OCI-LY7 (cell line): ENCODE results near the gene PHB1. TPM values are rescaled to one million over a fixed set of nuclear protein-coding genes. Genes with fewer than 3 reads are reported as not detected.
A peak's percentile ranks its signal among the peaks of the same experiment; 100 is the strongest.

Source experiments
- BruUV-seq: library from RNA; stranded (reverse); fragments of 400-500 nt; replicated peaks from 2 replicates; lab custom pipeline; 2021; lab: Mats Ljungman, UMichigan
- CTCF ChIA-PET: fragments of 300-600 bp; sonication (Branson Sonifier 250); formaldehyde crosslinking; loops from one replicate; lab custom pipeline; 2022; ENCODE audit warnings: antibody characterized with exemption; ENCODE audit not compliant: unreplicated experiment; lab: Charles Lee
- POLR2A ChIA-PET: fragments of 300-600 bp; sonication (Branson Sonifier 250); formaldehyde crosslinking; loops from one replicate; lab custom pipeline; 2022; ENCODE audit warnings: antibody characterized with exemption; lab: Charles Lee
- DNase-seq: peaks from one replicate; pipeline ENCODE4 v3.0.0-alpha.2; 2015; ENCODE audit warnings: low spot score
- H2AFZ ChIP-seq: fragments of 200-600 bp; sonication (generic), shearing (Covaris generic); 2 replicates; pipeline ENCODE4 v1.6.1; 2014; ENCODE audit warnings: mild to moderate bottlenecking, antibody characterized with exemption, low read length, moderate library complexity
- H3K27ac ChIP-seq: fragments of 200-600 bp; sonication (generic); 2 replicates; pipeline ENCODE4 v1.5.1; 2014; ENCODE audit warnings: mixed run types, low read depth, mild to moderate bottlenecking, moderate library complexity, low read length, inconsistent platforms; ENCODE audit not compliant: poor library complexity, severe bottlenecking
- H3K36me3 ChIP-seq: fragments of 200-600 bp; sonication (generic); 2 replicates; pipeline ENCODE4 v1.6.1; 2014; ENCODE audit warnings: mild to moderate bottlenecking, antibody characterized with exemption, low read length, moderate library complexity, mixed read lengths; ENCODE audit not compliant: insufficient read depth
- H3K4me1 ChIP-seq: fragments of 200-600 bp; sonication (generic); 2 replicates; pipeline ENCODE4 v1.5.1; 2014; ENCODE audit warnings: mild to moderate bottlenecking, low read length; ENCODE audit not compliant: insufficient read depth, poor library complexity, severe bottlenecking
- H3K4me2 ChIP-seq: fragments of 200-600 bp; sonication (generic); 2 replicates; pipeline ENCODE4 v1.6.1; 2014; ENCODE audit warnings: mild to moderate bottlenecking, low read length
- H3K4me3 ChIP-seq: fragments of 200-600 bp; sonication (generic); 2 replicates; pipeline ENCODE4 v1.5.1; 2014; ENCODE audit warnings: mild to moderate bottlenecking, low read depth, low read length; ENCODE audit not compliant: poor library complexity, severe bottlenecking
- H3K79me2 ChIP-seq: fragments of 200-600 bp; sonication (generic); 2 replicates; pipeline ENCODE4 v1.6.1; 2016; ENCODE audit warnings: low read depth, mild to moderate bottlenecking, low read length, moderate library complexity, mixed read lengths; ENCODE audit not compliant: insufficient read depth
- H3K9me2 ChIP-seq: fragments of 200-600 bp; sonication (generic); 2 replicates; pipeline ENCODE4 v1.6.1; 2016; ENCODE audit warnings: mild to moderate bottlenecking, low read length, mixed read lengths; ENCODE audit not compliant: insufficient read depth
- H3K9me3 ChIP-seq: fragments of 200-600 bp; sonication (generic); 2 replicates; pipeline ENCODE4 v1.6.1; 2014; ENCODE audit warnings: mild to moderate bottlenecking, mixed run types, low read length, mixed read lengths
- H4K20me1 ChIP-seq: fragments of 200-600 bp; sonication (generic); 2 replicates; pipeline ENCODE4 v1.6.1; 2014; ENCODE audit warnings: mild to moderate bottlenecking, antibody characterized with exemption, low read length, moderate library complexity, mixed read lengths; ENCODE audit not compliant: insufficient read depth
- CTCF ChIP-seq: fragments of 200-600 bp; sonication (generic); conservative IDR thresholded peaks from 2 replicates; pipeline ENCODE4 v1.5.1; 2014; ENCODE audit warnings: mild to moderate bottlenecking, antibody characterized with exemption, low read length, moderate library complexity, mixed read lengths
- EZH2phosphoT487 ChIP-seq: fragments of 200-600 bp; sonication (generic); IDR thresholded peaks from 2 replicates; pipeline ENCODE4 v1.6.1; 2018; ENCODE audit warnings: low read depth, borderline replicate concordance, mild to moderate bottlenecking, mixed run types, antibody characterized with exemption, low read length, moderate library complexity, mixed read lengths
- intact Hi-C: fragments of 100-400 bp; cut with micrococcal nuclease; formaldehyde crosslinking; loops from one replicate; pipeline ENCODE4 v1.10.0; 2022; ENCODE audit not compliant: unreplicated experiment
- total RNA-seq, 2 experiments: library from RNA; depleted of rRNA in 1 of 2; stranded (reverse); fragments of >200 nt in 1 of 2; shearing (Covaris generic) in 1 of 2; gene quantifications; 2 replicates each; pipeline ENCODE4 v1.2.3, GENCODE V29; 2014 to 2022

PHB1 gene
- total RNA-seq, 2 experiments from 2014 or later: 137 to 217 TPM

- intact Hi-C loops: no loop called here
- no peak overlapping the region for H2AFZ ChIP-seq
- CTCF ChIA-PET: no interaction called here
Measured at GRCh38 chr17:49363251-49363650, 51.4 kb downstream of the PHB1 start.

GRCh38 chr17:49362723-49363117 is 52.0 kb downstream of the PHB1 start:
- DNase-seq: no peak
- peaks cover 34% of the 10 kb centered on the region for H3K79me2 ChIP-seq
- peak overlapping the region; percentile 88 for H3K27ac ChIP-seq
- ChIA-PET POLR2A (interaction anchor here (0.6 to 1.6 kb wide), 4 partner anchors 9 to 33 kb away, joined by 3 to 4 read pairs (median 3); no protein-coding TSS in a partner anchor), CTCF (interaction anchor here (0.7 kb wide), 2 partner anchors 22 to 37 kb away, joined by 3 read pairs; no protein-coding TSS in a partner anchor)
- peaks cover 31% of the 10 kb centered on the region for H4K20me1 ChIP-seq
- H3K9me2 ChIP-seq: no peaks in the 10 kb centered on the region
- H2AFZ ChIP-seq: peak overlapping the region; percentile 70; the same call in 1 of the 2 replicates
- H3K9me3 ChIP-seq: no peaks in the 10 kb centered on the region
- TF ChIP-seq CTCF (no peak), EZH2phosphoT487 (no peak)
- H3K4me3 ChIP-seq: peak overlapping the region; percentile 89
- intact Hi-C loops: loop anchor here (1.0 kb wide), 1 partner anchor 26 kb away; no protein-coding TSS in a partner anchor
- peak overlapping the region; percentile 85 for H3K4me2 ChIP-seq
- H3K36me3 ChIP-seq: no peaks in the 10 kb centered on the region
- TSS peak; percentile 71 for BruUV-seq
- H3K4me1 ChIP-seq: peaks cover 38% of the 10 kb centered on the region

More at GRCh38 chr17:49363251-49363650, 51.4 kb downstream of the PHB1 start:
- Histone ChIP-seq H4K20me1 (peaks cover 26% of the 10 kb centered on the region), H3K4me2 (peak overlapping the region; percentile 85), H3K9me2 (no peaks in the 10 kb centered on the region), H3K4me3 (no peak overlapping the region), H3K79me2 (peaks cover 28% of the 10 kb centered on the region), H3K27ac (no peak overlapping the region), H3K9me3 (no peaks in the 10 kb centered on the region), H3K4me1 (peaks cover 33% of the 10 kb centered on the region), H3K36me3 (no peaks in the 10 kb centered on the region)
- BruUV-seq: no TSS peak
- TF ChIP-seq EZH2phosphoT487 (no peak), CTCF (no peak)
- POLR2A ChIA-PET: interaction anchor here (0.8 to 1.6 kb wide), 3 partner anchors 9 to 26 kb away, joined by 3 to 4 read pairs (median 3); no protein-coding TSS in a partner anchor
- no peak for DNase-seq
